Pons (tissue), 1 donor: ENCODE results near the gene NFIA.

Experiments
- DNase-seq: peaks from one replicate; pipeline ENCODE4 v3.0.0-alpha.2; 2016; ENCODE audit warnings: low spot score

The NFIA gene

GRCh38 chr1:61395146-61395800 lies 312.9 kb downstream of the NFIA start:
- no peak for DNase-seq

- DNase-seq, result no peak
Observed at GRCh38 chr1:61397495-61397894, 315.1 kb downstream of the NFIA start.

GRCh38 chr1:61397935-61398334 lies 315.6 kb downstream of the NFIA start:
- no peak for DNase-seq

GRCh38 chr1:61399199-61399598 lies 316.8 kb downstream of the NFIA start:
- DNase-seq, result no peak

- DNase-seq, result no peak
Observed at GRCh38 chr1:61400131-61400770, 317.9 kb downstream of the NFIA start.

GRCh38 chr1:61400997-61401396 lies 318.6 kb downstream of the NFIA start:
- no peak for DNase-seq

GRCh38 chr1:61403679-61404596 lies 321.6 kb downstream of the NFIA start:
- DNase-seq, result peak; percentile 33

GRCh38 chr1:61404597-61405376 lies 322.4 kb downstream of the NFIA start:
- DNase-seq, result no peak

GRCh38 chr1:61406467-61406866 lies 324.1 kb downstream of the NFIA start:
- no peak for DNase-seq

- peak; percentile 75 for DNase-seq
Observed at GRCh38 chr1:61412601-61413000, 330.2 kb downstream of the NFIA start.

GRCh38 chr1:61419196-61419595 lies 336.8 kb downstream of the NFIA start:
- no peak for DNase-seq

- no peak for DNase-seq
Observed at GRCh38 chr1:61419657-61420056, 337.3 kb downstream of the NFIA start.

- no peak for DNase-seq
Observed at GRCh38 chr1:61420243-61420642, 337.9 kb downstream of the NFIA start.

- no peak for DNase-seq
Observed at GRCh38 chr1:61420909-61421835, 338.8 kb downstream of the NFIA start.

- no peak for DNase-seq
Observed at GRCh38 chr1:61423643-61424042, 341.3 kb downstream of the NFIA start.

- DNase-seq, result no peak
Observed at GRCh38 chr1:61424382-61424781, 342.0 kb downstream of the NFIA start.

- DNase-seq, result no peak
Observed at GRCh38 chr1:61425040-61425439, 342.7 kb downstream of the NFIA start.

GRCh38 chr1:61426254-61426653 lies 343.9 kb downstream of the NFIA start:
- no peak for DNase-seq

- DNase-seq, result no peak
Observed at GRCh38 chr1:61426885-61427284, 344.5 kb downstream of the NFIA start.

- DNase-seq, result no peak
Observed at GRCh38 chr1:61427510-61427909, 345.1 kb downstream of the NFIA start.

- DNase-seq, result no peak
Observed at GRCh38 chr1:61428146-61428545, 345.8 kb downstream of the NFIA start.
